Nephron (organoid): ENCODE measurements around the gene PERM1.

ENCODE experiments used
- H3K27ac Mint-ChIP-seq, 3 experiments: 2 replicates each; pipeline ENCODE4 v1.8.0; 2020; ENCODE audit warnings: mixed read lengths in 3 of 3, mild to moderate bottlenecking in 2 of 3, moderate library complexity in 1 of 3
- H3K27me3 Mint-ChIP-seq: 2 replicates; pipeline ENCODE4 v1.8.0; 2021; ENCODE audit warnings: low read depth, mild to moderate bottlenecking, moderate library complexity, mixed read lengths
- H3K36me3 Mint-ChIP-seq: 2 replicates; pipeline ENCODE4 v1.8.0; 2020; ENCODE audit warnings: low read depth, mixed read lengths
- H3K4me1 Mint-ChIP-seq: 2 replicates; pipeline ENCODE4 v1.8.0; 2020; ENCODE audit warnings: mixed read lengths
- H3K4me3 Mint-ChIP-seq, 3 experiments: 2 replicates each; pipeline ENCODE4 v1.8.0; 2020; ENCODE audit warnings: mild to moderate bottlenecking in 3 of 3, mixed read lengths in 3 of 3, moderate library complexity in 2 of 3
- H3K9me3 Mint-ChIP-seq: 2 replicates; pipeline ENCODE4 v1.8.0; 2020; ENCODE audit warnings: mixed read lengths
- TF ChIP-seq, protein P1 (sequence below), 3 experiments: fragments of 200-600 bp; sonication (generic); IDR thresholded peaks; one replicate each; pipeline ENCODE4 v1.5.0; 2021; ENCODE audit warnings: antibody characterized with exemption in 3 of 3; ENCODE audit not compliant: unreplicated experiment in 3 of 3

Gene PERM1

DNA sequence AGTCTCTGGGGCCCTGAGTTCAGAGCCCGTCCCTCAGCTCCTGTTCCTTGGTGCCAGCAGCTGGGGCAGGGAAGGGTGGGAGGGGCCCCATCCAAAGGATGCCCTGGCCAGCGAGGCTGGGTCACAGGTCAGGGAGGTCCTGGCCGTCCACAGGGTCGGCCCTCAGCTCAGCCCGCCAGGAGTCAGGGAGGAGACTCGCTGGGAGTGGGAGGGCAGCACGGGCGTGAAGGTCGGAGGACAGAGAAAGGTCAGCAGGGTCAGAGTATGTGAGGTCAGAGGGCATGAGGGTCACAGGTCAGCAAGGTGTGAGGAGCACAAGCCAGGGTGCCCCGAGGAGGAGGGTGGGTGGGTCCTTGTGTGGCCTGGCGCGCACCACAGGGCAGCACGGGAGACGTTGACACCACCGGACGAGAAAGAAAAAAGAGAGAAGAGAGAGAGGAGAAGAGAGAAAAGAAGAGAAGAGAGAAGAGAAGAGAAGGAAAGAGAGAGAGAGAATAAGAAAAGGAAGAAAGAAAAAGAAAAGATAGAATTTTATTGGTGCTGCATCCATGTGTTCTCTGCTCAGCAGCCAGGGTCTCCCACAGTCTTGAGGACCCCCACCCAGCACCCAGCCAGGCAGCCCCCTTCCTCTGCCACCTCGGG, 7.1 kb downstream of the PERM1 start:
- H3K9me3 Mint-ChIP-seq, result peaks cover 3% of the 10 kb centered on the region
- H3K36me3 Mint-ChIP-seq, result peaks cover 4% of the 10 kb centered on the region
- TF ChIP-seq, protein P1, sequence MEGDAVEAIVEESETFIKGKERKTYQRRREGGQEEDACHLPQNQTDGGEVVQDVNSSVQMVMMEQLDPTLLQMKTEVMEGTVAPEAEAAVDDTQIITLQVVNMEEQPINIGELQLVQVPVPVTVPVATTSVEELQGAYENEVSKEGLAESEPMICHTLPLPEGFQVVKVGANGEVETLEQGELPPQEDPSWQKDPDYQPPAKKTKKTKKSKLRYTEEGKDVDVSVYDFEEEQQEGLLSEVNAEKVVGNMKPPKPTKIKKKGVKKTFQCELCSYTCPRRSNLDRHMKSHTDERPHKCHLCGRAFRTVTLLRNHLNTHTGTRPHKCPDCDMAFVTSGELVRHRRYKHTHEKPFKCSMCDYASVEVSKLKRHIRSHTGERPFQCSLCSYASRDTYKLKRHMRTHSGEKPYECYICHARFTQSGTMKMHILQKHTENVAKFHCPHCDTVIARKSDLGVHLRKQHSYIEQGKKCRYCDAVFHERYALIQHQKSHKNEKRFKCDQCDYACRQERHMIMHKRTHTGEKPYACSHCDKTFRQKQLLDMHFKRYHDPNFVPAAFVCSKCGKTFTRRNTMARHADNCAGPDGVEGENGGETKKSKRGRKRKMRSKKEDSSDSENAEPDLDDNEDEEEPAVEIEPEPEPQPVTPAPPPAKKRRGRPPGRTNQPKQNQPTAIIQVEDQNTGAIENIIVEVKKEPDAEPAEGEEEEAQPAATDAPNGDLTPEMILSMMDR (IDR thresholded peaks at IDR 0.05; ENCODE audit: unreplicated experiment in 3 of 3), result no peak
- H3K4me1 Mint-ChIP-seq, result no peaks in the 10 kb centered on the region
- H3K4me3 Mint-ChIP-seq, result no peak overlapping the region
- no peak overlapping the region for H3K27ac Mint-ChIP-seq
- peaks cover 39% of the 10 kb centered on the region for H3K27me3 Mint-ChIP-seq

DNA sequence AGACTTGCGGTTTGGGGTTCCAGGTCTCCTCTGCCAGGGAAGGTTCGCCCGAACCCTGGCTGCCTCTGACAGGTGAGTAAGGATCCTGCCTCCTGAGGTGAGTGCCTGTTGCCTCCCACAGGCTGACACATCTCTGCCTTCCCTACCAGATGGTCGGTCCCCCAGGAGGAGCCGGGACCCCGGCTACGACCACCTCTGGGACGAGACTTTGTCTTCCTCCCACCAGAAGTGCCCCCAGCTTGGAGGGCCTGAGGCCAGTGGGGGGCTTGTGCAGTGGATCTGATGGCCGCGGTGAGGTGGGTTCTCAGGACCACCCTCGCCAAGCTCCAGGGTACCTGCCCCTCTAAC, 7.6 kb downstream of the PERM1 start:
- TF ChIP-seq, protein P1 (IDR thresholded peaks at IDR 0.05; ENCODE audit: unreplicated experiment in 3 of 3), result no peak
- H3K4me3 Mint-ChIP-seq, result no peak overlapping the region
- peaks cover 3% of the 10 kb centered on the region for H3K9me3 Mint-ChIP-seq
- peaks cover 4% of the 10 kb centered on the region for H3K36me3 Mint-ChIP-seq
- no peak overlapping the region for H3K27ac Mint-ChIP-seq
- no peaks in the 10 kb centered on the region for H3K4me1 Mint-ChIP-seq
- H3K27me3 Mint-ChIP-seq, result peaks cover 45% of the 10 kb centered on the region

DNA sequence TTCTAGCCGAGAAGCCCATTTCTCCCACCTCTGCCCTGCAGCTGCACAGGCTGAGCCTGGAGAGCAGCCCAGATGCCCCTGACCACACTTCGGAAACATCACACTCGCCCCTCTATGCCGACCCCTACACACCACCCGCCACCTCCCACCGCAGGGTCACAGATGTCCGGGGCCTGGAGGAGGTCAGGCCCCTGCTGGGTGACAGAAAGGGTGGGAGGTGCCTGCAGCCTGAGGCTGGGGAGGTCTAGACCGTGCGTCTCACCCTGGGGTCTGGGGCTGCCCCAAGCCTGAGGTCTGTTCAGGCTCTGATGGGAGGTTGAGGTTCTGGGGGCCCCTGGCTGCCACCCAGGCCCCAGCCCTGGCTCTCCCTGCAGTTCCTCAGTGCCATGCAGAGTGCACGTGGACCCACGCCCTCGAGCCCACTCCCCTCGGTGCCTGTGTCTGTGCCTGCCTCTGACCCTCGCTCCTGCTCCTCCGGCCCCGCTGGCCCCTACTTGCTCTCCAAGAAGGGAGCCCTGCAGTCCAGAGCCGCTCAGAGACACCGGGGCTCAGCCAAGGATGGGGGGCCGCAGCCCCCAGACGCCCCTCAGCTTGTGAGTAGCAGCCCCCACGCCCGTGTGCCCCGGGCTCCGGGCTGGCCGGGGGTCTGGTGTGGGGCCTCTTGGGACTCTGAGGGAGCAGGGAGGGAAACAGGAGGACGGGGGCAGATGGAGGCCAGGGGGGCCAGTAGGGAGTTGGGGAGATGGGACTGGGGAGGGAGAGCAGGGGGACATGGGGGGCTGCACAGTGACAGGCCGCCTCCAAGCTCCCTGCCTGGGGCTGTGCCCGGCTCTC, 8.2 kb downstream of the PERM1 start:
- Mint-ChIP-seq H3K27me3 (peaks cover 51% of the 10 kb centered on the region), H3K4me1 (no peaks in the 10 kb centered on the region), H3K4me3 (no peak overlapping the region), H3K27ac (no peak overlapping the region), H3K36me3 (peaks cover 4% of the 10 kb centered on the region), H3K9me3 (peaks cover 3% of the 10 kb centered on the region)
- TF ChIP-seq, protein P1 (IDR thresholded peaks at IDR 0.05; ENCODE audit: unreplicated experiment in 3 of 3), result no peak

DNA sequence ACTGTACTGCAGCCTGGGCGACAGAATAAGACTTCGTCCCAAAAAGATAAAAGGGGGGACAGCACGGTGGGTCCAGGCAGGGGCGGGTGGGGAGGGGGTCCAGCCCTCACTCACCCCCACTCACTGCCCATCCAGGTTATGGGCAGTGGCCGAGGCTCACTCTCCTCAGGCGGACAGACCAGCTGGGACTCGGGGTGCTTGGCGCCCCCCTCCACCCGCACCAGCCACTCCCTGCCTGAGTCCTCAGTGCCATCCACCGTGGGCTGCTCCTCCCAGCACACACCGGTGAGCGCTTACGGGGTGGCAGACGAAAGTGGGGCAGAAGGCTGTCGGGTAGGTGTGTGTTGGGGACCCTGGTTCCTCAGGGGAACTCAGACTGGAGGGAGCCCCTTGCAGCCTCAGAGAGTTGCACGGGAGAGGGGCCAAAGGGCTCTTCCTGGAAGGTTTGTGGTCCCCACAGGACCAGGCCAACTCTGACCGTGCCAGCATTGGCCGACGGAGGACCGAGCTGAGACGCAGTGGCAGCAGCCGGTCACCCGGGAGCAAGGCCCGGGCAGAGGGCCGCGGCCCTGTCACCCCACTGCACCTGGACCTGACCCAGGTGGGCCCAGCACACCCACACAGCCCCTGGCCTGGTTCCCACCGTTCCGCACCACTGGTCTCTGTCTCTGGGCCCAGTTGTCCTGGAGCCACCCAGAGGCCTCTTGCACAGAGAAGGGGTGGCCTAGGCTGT, 9.0 kb downstream of the PERM1 start:
- Mint-ChIP-seq H3K4me1 (no peaks in the 10 kb centered on the region), H3K4me3 (no peak overlapping the region), H3K27ac (no peak overlapping the region), H3K27me3 (peaks cover 54% of the 10 kb centered on the region), H3K9me3 (no peaks in the 10 kb centered on the region), H3K36me3 (no peaks in the 10 kb centered on the region)
- TF ChIP-seq, protein P1 (IDR thresholded peaks at IDR 0.05; ENCODE audit: unreplicated experiment in 3 of 3), result no peak

DNA sequence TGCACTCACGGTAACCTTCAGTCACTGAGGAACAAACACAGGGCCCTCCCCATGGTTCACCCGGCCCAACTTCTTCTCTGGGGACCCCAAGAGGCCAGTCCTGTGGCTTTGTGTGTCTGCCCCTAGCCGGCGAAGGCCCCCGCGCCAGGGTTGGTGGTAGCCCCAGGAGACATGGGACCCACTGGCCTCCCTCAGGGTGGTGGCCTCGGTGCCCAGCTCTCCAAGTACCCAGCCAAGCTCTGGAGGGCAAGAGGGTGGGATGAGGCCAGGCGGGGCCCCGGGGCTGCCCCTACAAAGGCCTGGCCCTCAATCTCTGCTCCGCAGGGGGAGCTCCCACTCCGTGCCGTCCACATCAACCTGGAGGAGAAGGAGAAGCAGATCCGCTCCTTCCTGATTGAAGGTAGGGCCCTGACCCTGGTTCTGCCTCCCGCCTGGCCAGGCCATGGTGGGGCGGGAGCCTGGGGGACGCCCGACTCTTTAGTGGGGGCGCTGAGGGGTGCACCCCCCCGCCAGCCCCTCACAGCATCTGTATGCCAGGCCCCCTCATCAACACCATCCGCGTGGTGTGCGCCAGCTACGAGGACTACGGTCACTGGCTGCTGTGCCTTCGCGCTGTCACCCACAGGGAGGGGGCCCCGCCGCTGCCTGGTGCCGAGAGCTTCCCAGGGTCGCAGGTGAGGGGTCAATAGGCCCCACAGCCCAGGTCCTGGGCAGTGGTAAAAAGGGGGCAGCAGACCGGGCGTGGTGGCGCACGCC, 10.0 kb downstream of the PERM1 start:
- Mint-ChIP-seq H3K27me3 (peaks cover 62% of the 10 kb centered on the region), H3K27ac (no peak overlapping the region), H3K4me3 (no peak overlapping the region), H3K9me3 (no peaks in the 10 kb centered on the region), H3K36me3 (no peaks in the 10 kb centered on the region), H3K4me1 (no peaks in the 10 kb centered on the region)
- TF ChIP-seq, protein P1 (IDR thresholded peaks at IDR 0.05; ENCODE audit: unreplicated experiment in 3 of 3), result no peak
